Lower leg skin (tissue), 4 donors: ENCODE measurements around the gene UCHL5. TPM values are rescaled to one million over a fixed set of nuclear protein-coding genes. Genes with fewer than 3 reads are reported as not detected.

Experiments
- DNase-seq, 2 donors: peaks; one replicate each; pipeline ENCODE4 v3.0.0-alpha.2; 2019; ENCODE audit warnings: low spot score in 2 of 2
- H3K4me3 ChIP-seq: fragments of 200-600 bp; sonication (generic); 2 replicates; pipeline ENCODE4 v1.5.1; 2017; ENCODE audit warnings: mild to moderate bottlenecking, low read depth; ENCODE audit not compliant: poor library complexity, severe bottlenecking
- CTCF ChIP-seq, 3 donors: fragments of 450-650 bp; IDR thresholded peaks; one replicate each; pipeline ENCODE4 v1.5.1; 2016; ENCODE audit warnings: antibody characterized with exemption in 3 of 3, mild to moderate bottlenecking in 3 of 3, moderate library complexity in 2 of 3
- POLR2A ChIP-seq, 2 donors: fragments of 450-650 bp; IDR thresholded peaks; one replicate each; pipeline ENCODE4 v1.6.1; 2016 to 2017; ENCODE audit warnings: antibody characterized with exemption in 2 of 2, mild to moderate bottlenecking in 1 of 2, moderate library complexity in 1 of 2
- WGBS, 2 donors: methylation state at CpG; one replicate each; pipeline ENCODE4 v1.1.5; 2018; 5-methylcytosine and 5-hydroxymethylcytosine counted together
- intact Hi-C: fragments of 100-400 bp; cut with DNase I; formaldehyde crosslinking; loops from one replicate; pipeline ENCODE4 v1.15.0; 2023; ENCODE audit warnings: low total_unique reads
- total RNA-seq, 4 donors: library from RNA; depleted of rRNA; stranded (reverse); fragments of >200 nt; gene quantifications; one replicate each; pipeline ENCODE4 v1.1.0, GENCODE V29; 2016

UCHL5 gene
- total RNA-seq, 4 donors from 2014 or later: 25.5 to 57.9 (median 37.7) TPM

GRCh38 chr1:192979542-192979941 is 79.6 kb downstream of the UCHL5 start:
- TF ChIP-seq CTCF (IDR thresholded peaks at IDR 0.05) (no peak), POLR2A (IDR thresholded peaks at IDR 0.05) (no peak)
- intact Hi-C loops: no loop called here
- WGBS, 2 donors: 94 to 97% methylated on average over 13 of the region's 13 CpGs
- no peak for DNase-seq
- no peak overlapping the region for H3K4me3 ChIP-seq

DNA sequence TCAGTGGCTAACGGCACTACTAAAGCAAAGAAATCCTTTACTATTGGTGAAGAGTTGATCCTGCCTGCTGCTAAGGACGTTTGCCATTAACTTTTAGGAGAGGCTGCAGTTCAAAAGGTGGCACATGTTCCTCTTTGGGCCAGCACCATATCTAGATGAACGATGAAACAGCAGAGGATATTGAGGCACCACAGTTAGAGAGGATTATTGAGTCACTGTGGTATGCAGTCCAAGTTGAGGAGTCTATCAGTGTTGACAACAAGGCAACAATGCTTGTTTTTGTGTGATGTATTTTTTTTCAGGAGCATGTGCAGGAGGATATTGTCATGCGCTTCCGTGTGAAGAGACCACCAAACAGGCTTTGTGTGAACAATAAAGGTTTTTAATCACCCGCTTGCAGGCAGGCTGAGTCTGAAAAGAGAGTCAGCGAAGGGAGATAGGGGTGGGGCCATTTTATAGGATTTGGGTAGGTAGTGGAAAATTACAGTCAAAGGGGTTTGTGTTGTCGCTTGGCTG is 80.9 kb downstream of the UCHL5 start:
- intact Hi-C loops: no loop called here
- no peak for TF ChIP-seq CTCF (IDR thresholded peaks at IDR 0.05)
- TF ChIP-seq POLR2A (IDR thresholded peaks at IDR 0.05): no peak
- no peak for DNase-seq
- H3K4me3 ChIP-seq: no peak overlapping the region
- 87 to 89% methylated on average over 8 of the region's 8 CpGs for WGBS, 2 donors

DNA sequence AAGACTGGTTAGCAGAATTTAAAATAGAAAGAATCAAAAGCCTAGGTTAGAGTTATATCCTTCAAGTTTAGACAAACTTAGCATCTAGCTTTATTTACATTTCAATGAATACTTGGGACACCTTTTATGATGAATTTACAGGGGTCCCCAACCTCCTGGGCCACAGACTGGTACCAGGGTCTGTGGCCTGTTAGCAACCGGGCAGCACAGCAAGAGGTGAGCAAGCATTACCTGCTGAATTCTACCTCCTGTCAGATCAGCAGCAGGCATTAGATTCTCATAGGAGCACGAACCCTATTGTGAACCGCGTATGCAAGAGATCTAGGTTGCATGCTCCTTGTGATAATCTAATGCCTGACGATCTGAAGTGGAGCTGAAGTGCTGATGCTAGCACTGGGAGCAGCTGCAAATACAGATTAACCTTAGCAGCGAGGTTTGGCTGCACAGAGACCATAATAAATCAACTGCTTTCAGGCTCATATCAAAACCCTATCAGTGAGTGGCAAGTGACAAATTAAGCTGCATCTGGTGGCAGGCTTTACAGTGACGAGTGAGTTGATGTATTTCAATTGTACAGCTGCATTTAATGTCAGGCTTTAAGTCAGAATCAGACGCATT is 82.0 kb downstream of the UCHL5 start:
- no peak overlapping the region for H3K4me3 ChIP-seq
- WGBS, 2 donors: 71 to 75% methylated on average over 8 of the region's 8 CpGs
- TF ChIP-seq CTCF (IDR thresholded peaks at IDR 0.05): no peak
- TF ChIP-seq POLR2A (IDR thresholded peaks at IDR 0.05): no peak
- DNase-seq: no peak
- intact Hi-C loops: no loop called here

DNA sequence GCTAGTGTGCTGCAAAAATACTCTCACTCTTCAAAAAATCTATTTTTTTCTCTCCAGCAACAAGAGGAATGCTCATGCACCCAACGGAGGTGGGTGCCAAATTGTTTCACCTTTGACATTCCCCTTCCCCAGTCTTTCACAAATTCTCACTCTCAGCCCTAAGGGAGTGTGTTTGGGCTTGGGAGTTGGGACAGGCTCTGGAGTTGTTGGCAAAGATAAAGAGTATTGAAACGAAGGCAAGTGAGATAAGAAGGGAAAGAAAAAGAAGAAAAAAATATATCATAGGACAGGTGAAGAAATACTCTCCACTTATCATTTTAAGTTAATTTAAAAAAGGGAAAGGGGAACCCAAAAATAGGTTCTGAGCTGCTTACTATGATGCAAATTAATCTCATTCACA is 82.6 kb downstream of the UCHL5 start:
- intact Hi-C loops: no loop called here
- DNase-seq: no peak
- WGBS, 2 donors: 27 to 32% methylated on average over 2 of the region's 2 CpGs
- no peak overlapping the region for H3K4me3 ChIP-seq
- TF ChIP-seq POLR2A (IDR thresholded peaks at IDR 0.05) (no peak), CTCF (IDR thresholded peaks at IDR 0.05) (no peak)

- DNase-seq: no peak
- intact Hi-C loops: no loop called here
- H3K4me3 ChIP-seq: no peak overlapping the region
- no peak for TF ChIP-seq CTCF (IDR thresholded peaks at IDR 0.05)
- TF ChIP-seq POLR2A (IDR thresholded peaks at IDR 0.05): no peak
Observed at GRCh38 chr1:192974701-192975100, 84.5 kb downstream of the UCHL5 start.

- TF ChIP-seq POLR2A (IDR thresholded peaks at IDR 0.05) (no peak), CTCF (IDR thresholded peaks at IDR 0.05) (no peak)
- WGBS, 2 donors: 86 to 92% methylated on average over 2 of the region's 2 CpGs
- H3K4me3 ChIP-seq: no peak overlapping the region
- intact Hi-C loops: no loop called here
- no peak for DNase-seq
Observed at GRCh38 chr1:192973988-192974387, 85.2 kb downstream of the UCHL5 start.
